ENCODE results near the gene P2RX7. TPM values are rescaled to one million over a fixed set of nuclear protein-coding genes. Genes with fewer than 3 reads are reported as not detected.
"Not testable (repeated sequence)": the region's sequence is repeated elsewhere in the genome, so short reads cannot be mapped to it uniquely, and the experiment has no call there.

P2RX7 gene
- total and polyA plus RNA-seq, 4 donors = 2.1 to 12.8 (median 4.1) TPM

DNA sequence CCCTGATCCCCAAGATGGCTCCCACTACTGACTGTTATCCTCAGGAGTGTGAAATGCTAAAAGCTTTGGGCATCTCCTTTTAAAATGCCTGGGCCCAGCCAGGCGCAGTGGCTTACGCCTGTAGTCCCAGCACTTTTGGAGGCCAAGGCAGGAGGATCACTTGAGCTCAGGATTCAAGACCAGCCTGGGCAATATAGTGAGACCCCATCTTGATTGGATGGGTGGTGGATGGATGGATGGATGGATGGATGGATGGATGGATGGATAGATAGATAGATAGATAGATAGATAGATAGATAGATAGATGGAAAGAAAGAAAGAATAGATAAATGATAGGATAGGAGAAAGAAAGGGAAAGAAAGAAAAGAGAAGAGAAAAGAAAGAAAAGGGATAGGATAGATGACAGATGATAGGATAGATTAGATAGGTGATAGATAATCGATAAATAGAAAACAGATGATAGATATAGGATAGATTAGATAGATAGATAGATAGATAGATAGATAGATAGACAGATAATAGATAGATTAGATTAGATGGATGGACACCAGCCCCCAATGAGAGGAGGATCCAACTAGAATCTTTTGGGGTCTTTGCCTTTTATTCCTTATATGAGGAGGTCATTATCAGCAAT, 86.8 kb downstream of the P2RX7 start:
- intact Hi-C loops (cut with DNase I) = no loop called here
- H3K9me3 ChIP-seq (ENCODE audit: control insufficient read depth, low read length) = no peaks in the 10 kb centered on the region
- no peak overlapping the region for H3K4me3 ChIP-seq (ENCODE audit: low read length in 2 of 2)
- no peaks in the 10 kb centered on the region for H3K4me1 ChIP-seq (ENCODE audit: control insufficient read depth in 1 of 2, insufficient read depth in 2 of 2, low read length in 2 of 2)
- no peak overlapping the region for H3K27ac ChIP-seq (ENCODE audit: low read depth in 1 of 2, low read length in 2 of 2)
- no peak for ATAC-seq (ENCODE audit: low FRiP score)
- H3K27me3 ChIP-seq (ENCODE audit: control insufficient read depth in 1 of 2, insufficient read depth in 2 of 2, low read length in 1 of 2) = no peaks in the 10 kb centered on the region
- 94 to 97% methylated on average over 3 of the region's 3 CpGs for WGBS, 2 donors
- no peak for DNase-seq
- no peaks in the 10 kb centered on the region for H3K36me3 ChIP-seq (ENCODE audit: control insufficient read depth in 1 of 2, insufficient read depth in 2 of 2, low read length in 1 of 2)

GRCh38 chr12:121222847-121223246, 90.2 kb downstream of the P2RX7 start:
- Histone ChIP-seq H3K36me3 (ENCODE audit: control insufficient read depth in 1 of 2, insufficient read depth in 2 of 2, low read length in 1 of 2) (no peaks in the 10 kb centered on the region), H3K9me3 (ENCODE audit: control insufficient read depth, low read length) (no peaks in the 10 kb centered on the region), H3K27me3 (ENCODE audit: control insufficient read depth in 1 of 2, insufficient read depth in 2 of 2, low read length in 1 of 2) (no peaks in the 10 kb centered on the region), H3K27ac (ENCODE audit: low read depth in 1 of 2, low read length in 2 of 2) (no peak overlapping the region), H3K4me1 (ENCODE audit: control insufficient read depth in 1 of 2, insufficient read depth in 2 of 2, low read length in 2 of 2) (no peaks in the 10 kb centered on the region), H3K4me3 (ENCODE audit: low read length in 2 of 2) (no peak overlapping the region)
- ATAC-seq (ENCODE audit: low FRiP score) (no peak), DNase-seq (no peak)
- 95 to 96% methylated on average over 10 of the region's 10 CpGs for WGBS, 2 donors
- intact Hi-C loops (cut with DNase I) = no loop called here

DNA sequence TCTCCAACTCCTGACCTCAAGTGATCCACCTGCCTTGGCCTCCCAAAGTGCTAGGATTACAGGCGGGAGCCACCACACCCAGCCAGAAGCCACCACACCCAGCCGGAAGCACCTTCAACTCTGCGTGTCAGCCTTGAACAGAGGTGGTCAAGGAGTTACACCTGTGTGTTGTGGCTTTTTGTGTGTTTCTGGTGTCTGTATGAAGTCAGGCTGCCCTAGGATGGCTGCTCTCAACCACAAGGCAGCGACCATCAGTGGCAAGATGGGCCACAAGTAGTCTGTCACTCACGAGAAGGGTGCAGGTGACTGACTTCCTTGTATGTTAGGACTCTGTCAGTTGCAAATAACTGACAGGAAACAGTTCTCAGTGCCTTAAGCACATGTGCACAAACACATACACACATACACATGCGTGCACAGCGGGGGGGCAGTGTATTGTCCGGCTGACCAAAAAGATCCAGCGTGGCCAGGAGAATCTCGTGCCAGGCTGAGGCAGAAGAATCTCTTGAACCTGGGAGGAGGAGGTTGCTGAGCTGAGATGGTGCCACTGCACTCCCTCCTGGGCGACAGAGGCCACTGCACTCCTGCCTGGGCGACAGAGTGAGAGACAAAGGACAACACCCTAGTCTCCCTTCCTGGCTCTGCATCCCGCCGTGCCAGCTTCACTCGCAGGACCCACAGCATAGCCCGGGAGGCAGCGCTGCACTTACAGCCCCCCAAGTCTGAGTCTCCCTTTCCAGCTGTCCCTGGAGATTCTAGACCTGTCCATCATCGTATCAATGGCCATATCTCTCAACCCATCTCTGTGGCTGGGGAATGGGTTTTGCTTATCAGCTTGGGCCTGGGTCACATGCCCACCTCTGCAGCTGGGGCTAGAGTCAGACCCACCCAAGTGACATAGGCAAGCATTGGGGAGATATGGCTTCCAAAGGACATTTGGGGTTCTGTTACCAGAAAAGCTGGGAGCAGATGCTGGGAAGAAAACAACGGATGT, 90.9 kb downstream of the P2RX7 start:
- Histone ChIP-seq H3K9me3 (ENCODE audit: control insufficient read depth, low read length) (no peaks in the 10 kb centered on the region), H3K27ac (ENCODE audit: low read depth in 1 of 2, low read length in 2 of 2) (no peak overlapping the region), H3K4me3 (ENCODE audit: low read length in 2 of 2) (no peak overlapping the region), H3K27me3 (ENCODE audit: control insufficient read depth in 1 of 2, insufficient read depth in 2 of 2, low read length in 1 of 2) (no peaks in the 10 kb centered on the region), H3K36me3 (ENCODE audit: control insufficient read depth in 1 of 2, insufficient read depth in 2 of 2, low read length in 1 of 2) (no peaks in the 10 kb centered on the region), H3K4me1 (ENCODE audit: control insufficient read depth in 1 of 2, insufficient read depth in 2 of 2, low read length in 2 of 2) (no peaks in the 10 kb centered on the region)
- DNase-seq (no peak), ATAC-seq (ENCODE audit: low FRiP score) (no peak)
- 88 to 91% methylated on average over 19 of the region's 19 CpGs for WGBS, 2 donors
- intact Hi-C loops (cut with DNase I) = no loop called here

DNA sequence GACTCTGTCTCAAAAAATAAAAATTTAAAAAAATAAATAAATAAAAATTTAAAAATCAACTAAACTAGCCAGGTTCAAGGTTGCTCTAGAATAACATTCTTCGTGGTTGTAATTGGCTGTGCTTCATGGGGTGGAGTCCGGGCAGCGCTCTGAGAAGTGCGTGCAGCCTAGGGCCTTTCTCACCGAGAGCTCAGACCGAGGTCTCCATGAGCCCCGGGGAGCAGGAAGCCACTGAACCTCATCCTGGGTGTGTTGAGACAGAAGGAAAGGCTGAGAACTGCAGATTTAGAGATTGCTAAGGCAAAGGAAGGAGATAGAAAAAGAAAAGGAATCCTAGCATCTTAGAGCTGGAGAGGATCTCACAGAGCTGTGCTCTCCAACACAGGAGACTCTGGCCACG, 91.9 kb downstream of the P2RX7 start:
- DNase-seq (no peak), ATAC-seq (ENCODE audit: low FRiP score) (no peak)
- WGBS, 2 donors = 91 to 93% methylated on average over 8 of the region's 8 CpGs

DNA sequence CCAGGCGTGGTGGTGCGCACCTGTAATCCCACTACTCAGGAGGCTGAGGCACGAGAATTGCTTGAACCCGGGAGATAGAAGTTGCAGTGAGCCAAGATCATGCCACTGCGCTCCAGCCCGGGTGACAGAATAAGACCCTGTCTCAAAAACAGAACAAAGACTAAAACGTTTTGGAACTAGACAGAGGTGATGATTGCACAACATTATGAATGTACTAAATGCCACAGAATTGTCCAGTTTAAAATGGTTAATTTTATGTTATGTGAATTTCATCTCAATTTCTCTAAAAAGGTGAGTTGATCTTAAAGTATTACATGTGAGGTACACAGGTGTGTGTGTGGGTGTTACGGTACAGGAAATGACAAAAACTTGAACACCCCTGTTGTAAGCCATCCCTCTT, 93.7 kb downstream of the P2RX7 start:
- WGBS, 2 donors = 87 to 90% methylated on average over 8 of the region's 8 CpGs
- intact Hi-C loops (cut with DNase I) = no loop called here
- no peak overlapping the region for H3K4me3 ChIP-seq (ENCODE audit: low read length in 2 of 2)
- no peaks in the 10 kb centered on the region for H3K27me3 ChIP-seq (ENCODE audit: control insufficient read depth in 1 of 2, insufficient read depth in 2 of 2, low read length in 1 of 2)
- DNase-seq (no peak), ATAC-seq (ENCODE audit: low FRiP score) (no peak)
- no peaks in the 10 kb centered on the region for H3K9me3 ChIP-seq (ENCODE audit: control insufficient read depth, low read length)
- H3K27ac ChIP-seq (ENCODE audit: low read depth in 1 of 2, low read length in 2 of 2) = no peak overlapping the region
- H3K36me3 ChIP-seq (ENCODE audit: control insufficient read depth in 1 of 2, insufficient read depth in 2 of 2, low read length in 1 of 2) = peaks cover 0 to 2% of the 10 kb centered on the region in 2 donors
- H3K4me1 ChIP-seq (ENCODE audit: control insufficient read depth in 1 of 2, insufficient read depth in 2 of 2, low read length in 2 of 2) = no peaks in the 10 kb centered on the region

More for the DNA sequence above, 91.9 kb downstream of the P2RX7 start:
- no peak overlapping the region for H3K27ac ChIP-seq (ENCODE audit: low read depth in 1 of 2, low read length in 2 of 2)
- intact Hi-C loops (cut with DNase I) = no loop called here
- no peaks in the 10 kb centered on the region for H3K9me3 ChIP-seq (ENCODE audit: control insufficient read depth, low read length)
- no peak overlapping the region for H3K4me3 ChIP-seq (ENCODE audit: low read length in 2 of 2)
- no peaks in the 10 kb centered on the region for H3K27me3 ChIP-seq (ENCODE audit: control insufficient read depth in 1 of 2, insufficient read depth in 2 of 2, low read length in 1 of 2)
- H3K4me1 ChIP-seq (ENCODE audit: control insufficient read depth in 1 of 2, insufficient read depth in 2 of 2, low read length in 2 of 2) = no peaks in the 10 kb centered on the region
- H3K36me3 ChIP-seq (ENCODE audit: control insufficient read depth in 1 of 2, insufficient read depth in 2 of 2, low read length in 1 of 2) = peaks cover 0 to 2% of the 10 kb centered on the region in 2 donors

- ATAC-seq (ENCODE audit: low FRiP score); H3K27me3 ChIP-seq (ENCODE audit: control insufficient read depth in 1 of 2, insufficient read depth in 2 of 2, low read length in 1 of 2); intact Hi-C loops (cut with DNase I); DNase-seq; H3K4me1 ChIP-seq (ENCODE audit: control insufficient read depth in 1 of 2, insufficient read depth in 2 of 2, low read length in 2 of 2); H3K36me3 ChIP-seq (ENCODE audit: control insufficient read depth in 1 of 2, insufficient read depth in 2 of 2, low read length in 1 of 2); H3K4me3 ChIP-seq (ENCODE audit: low read length in 2 of 2); H3K27ac ChIP-seq (ENCODE audit: low read depth in 1 of 2, low read length in 2 of 2); H3K9me3 ChIP-seq (ENCODE audit: control insufficient read depth, low read length): not testable (repeated sequence)
- 94 to 95% methylated on average over 8 of the region's 8 CpGs for WGBS, 2 donors
These were observed 94.2 kb downstream of the P2RX7 start for GRCh38 chr12:121226871-121227270.

DNA sequence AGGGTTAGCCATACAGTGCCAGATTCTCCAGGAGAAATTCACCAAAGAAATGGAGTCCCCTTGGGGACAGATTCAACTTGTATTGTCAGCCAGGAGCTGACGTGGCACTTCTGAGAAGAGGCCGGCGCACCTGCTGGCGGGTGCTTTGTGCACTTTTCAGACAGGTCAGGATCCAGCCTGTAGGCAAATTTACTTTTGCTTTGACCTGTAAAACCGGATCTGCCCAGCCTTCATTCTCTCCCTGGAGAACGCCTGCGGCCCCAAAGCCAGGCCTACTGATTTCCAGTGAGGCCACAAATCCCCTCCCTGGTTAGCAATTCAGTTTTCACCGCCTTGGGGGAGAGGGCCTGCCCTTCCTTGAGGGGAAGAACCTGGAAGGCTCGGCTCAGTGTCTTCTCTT, 94.6 kb downstream of the P2RX7 start:
- no peaks in the 10 kb centered on the region for H3K27me3 ChIP-seq (ENCODE audit: control insufficient read depth in 1 of 2, insufficient read depth in 2 of 2, low read length in 1 of 2)
- peaks cover 0 to 2% of the 10 kb centered on the region in 2 donors for H3K36me3 ChIP-seq (ENCODE audit: control insufficient read depth in 1 of 2, insufficient read depth in 2 of 2, low read length in 1 of 2)
- DNase-seq = no peak
- no peak overlapping the region for H3K4me3 ChIP-seq (ENCODE audit: low read length in 2 of 2)
- ATAC-seq (ENCODE audit: low FRiP score) = no peak
- 82 to 87% methylated on average over 9 of the region's 9 CpGs for WGBS, 2 donors
- no peaks in the 10 kb centered on the region for H3K9me3 ChIP-seq (ENCODE audit: control insufficient read depth, low read length)
- intact Hi-C loops (cut with DNase I) = no loop called here
- no peak overlapping the region for H3K27ac ChIP-seq (ENCODE audit: low read depth in 1 of 2, low read length in 2 of 2)
- H3K4me1 ChIP-seq (ENCODE audit: control insufficient read depth in 1 of 2, insufficient read depth in 2 of 2, low read length in 2 of 2) = no peaks in the 10 kb centered on the region

DNA sequence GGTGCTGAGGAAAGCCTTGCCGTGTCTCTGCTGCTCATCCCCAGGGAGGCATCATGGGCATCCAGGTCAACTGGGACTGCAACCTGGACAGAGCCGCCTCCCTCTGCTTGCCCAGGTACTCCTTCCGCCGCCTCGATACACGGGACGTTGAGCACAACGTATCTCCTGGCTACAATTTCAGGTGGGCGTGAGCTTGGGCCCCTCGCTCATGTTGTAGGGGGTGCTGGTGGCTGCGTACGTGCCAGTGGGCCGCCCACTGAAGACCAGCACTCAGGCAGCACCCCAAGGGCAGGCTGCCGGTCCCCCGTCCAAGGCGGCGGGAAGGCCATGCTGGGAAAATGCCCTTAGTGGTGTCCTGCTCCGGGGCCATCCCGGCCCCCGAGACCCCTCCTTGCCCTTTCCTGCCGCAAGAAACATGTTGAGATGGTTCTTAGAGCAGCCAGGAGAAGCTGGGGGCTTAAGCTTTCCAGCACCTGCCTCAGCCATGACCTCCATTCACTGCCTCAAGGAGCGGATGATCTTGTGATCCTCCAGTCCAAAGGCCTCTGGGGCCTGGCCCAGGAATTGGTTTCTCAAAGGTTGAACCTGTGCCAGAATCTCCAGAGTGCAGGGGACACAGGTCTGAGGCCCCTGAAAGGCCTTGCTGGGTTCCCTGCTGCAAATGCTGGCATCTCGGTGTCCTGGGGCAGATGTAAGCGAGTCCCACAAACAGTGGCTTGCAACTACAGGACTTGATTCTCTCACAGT, 96.4 kb downstream of the P2RX7 start:
- Histone ChIP-seq H3K27ac (ENCODE audit: low read depth in 1 of 2, low read length in 2 of 2) (no peak overlapping the region), H3K4me3 (ENCODE audit: low read length in 2 of 2) (no peak overlapping the region), H3K36me3 (ENCODE audit: control insufficient read depth in 1 of 2, insufficient read depth in 2 of 2, low read length in 1 of 2) (peaks cover 0 to 2% of the 10 kb centered on the region in 2 donors), H3K27me3 (ENCODE audit: control insufficient read depth in 1 of 2, insufficient read depth in 2 of 2, low read length in 1 of 2) (no peaks in the 10 kb centered on the region), H3K9me3 (ENCODE audit: control insufficient read depth, low read length) (no peaks in the 10 kb centered on the region), H3K4me1 (ENCODE audit: control insufficient read depth in 1 of 2, insufficient read depth in 2 of 2, low read length in 2 of 2) (no peaks in the 10 kb centered on the region)
- DNase-seq (no peak), ATAC-seq (ENCODE audit: low FRiP score) (no peak)
- 96 to 97% methylated on average over 24 of the region's 24 CpGs for WGBS, 2 donors
- intact Hi-C loops (cut with DNase I) = no loop called here
